HepG2 (cell line): Measurements from ENCODE around the gene TTLL11. TPM values are rescaled to one million over a fixed set of nuclear protein-coding genes. Genes with fewer than 3 reads are reported as not detected.

ENCODE experiments used
- CEBPG ChIP-seq: IDR thresholded peaks from 2 replicates; pipeline ENCODE4 v1.6.1; 2016
- CREM ChIP-seq, 2 experiments: sonication (generic) in 1 of 2; formaldehyde crosslinking in 1 of 2; IDR thresholded peaks; 2 replicates each; pipeline versions ENCODE4 v1.4.0 to v1.6.1; 2016 to 2020; ENCODE audit warnings: antibody characterized with exemption in 1 of 2, mild to moderate bottlenecking in 1 of 2, missing genetic modification reagents in 1 of 2
- DZIP1 ChIP-seq: sonication (generic); formaldehyde crosslinking; IDR thresholded peaks from 2 replicates; pipeline ENCODE4 v1.5.0; 2020; ENCODE audit warnings: mild to moderate bottlenecking, missing genetic modification reagents
- FOXP1 ChIP-seq, 2 experiments: fragments of 450-650 bp in 1 of 2; IDR thresholded peaks; 2 replicates each; pipeline ENCODE4 v1.6.1; 2017 to 2018; ENCODE audit warnings: antibody characterized with exemption in 1 of 2
- GATAD2A ChIP-seq: IDR thresholded peaks from 2 replicates; pipeline ENCODE4 v1.6.1; 2016
- HMG20A ChIP-seq: IDR thresholded peaks from 2 replicates; pipeline ENCODE4 v1.6.1; 2016; ENCODE audit warnings: borderline replicate concordance
- NCOA2 ChIP-seq: sonication (generic); formaldehyde crosslinking; IDR thresholded peaks from 2 replicates; pipeline ENCODE4 v1.8.0; 2022; ENCODE audit warnings: inconsistent platforms
- NFE2L2 ChIP-seq: fragments of 150-350 bp; IDR thresholded peaks from 2 replicates; pipeline ENCODE4 v1.6.1; 2014; ENCODE audit warnings: low read length
- POLR2AphosphoS2 ChIP-seq: IDR thresholded peaks from 2 replicates; pipeline ENCODE4 v1.6.1; 2011; ENCODE audit warnings: low read depth, low read length, improper control_type of control experiment
- SOX5 ChIP-seq: IDR thresholded peaks from 2 replicates; pipeline ENCODE4 v1.6.1; 2016; ENCODE audit warnings: borderline replicate concordance
- TEAD3 ChIP-seq: optimal IDR thresholded peaks from 2 replicates; pipeline ENCODE3; 2016; ENCODE audit warnings: borderline replicate concordance
- THAP7 ChIP-seq: sonication (generic); formaldehyde crosslinking; IDR thresholded peaks from 2 replicates; pipeline ENCODE4 v1.8.1; 2023; ENCODE audit warnings: mild to moderate bottlenecking, missing genetic modification reagents
- ZNF18 ChIP-seq: sonication (generic); formaldehyde crosslinking; IDR thresholded peaks from 2 replicates; pipeline ENCODE4 v1.8.0; 2022; ENCODE audit warnings: mild to moderate bottlenecking, missing genetic modification reagents; ENCODE audit not compliant: insufficient replicate concordance
- ZNF230 ChIP-seq: sonication (generic); formaldehyde crosslinking; IDR thresholded peaks from 2 replicates; pipeline ENCODE4 v1.4.0; 2020; ENCODE audit warnings: mild to moderate bottlenecking, missing genetic modification reagents
- ZNF34 ChIP-seq: sonication (generic); formaldehyde crosslinking; IDR thresholded peaks from 2 replicates; pipeline ENCODE4 v1.4.0; 2020; ENCODE audit warnings: mild to moderate bottlenecking, missing genetic modification reagents, borderline replicate concordance
- ZNF431 ChIP-seq: sonication (generic); formaldehyde crosslinking; IDR thresholded peaks from 2 replicates; pipeline ENCODE4 v1.9.0; 2022; ENCODE audit warnings: missing genetic modification reagents, low read depth, mild to moderate bottlenecking, borderline replicate concordance
- ZNF513 ChIP-seq: sonication (generic); formaldehyde crosslinking; conservative IDR thresholded peaks from 2 replicates; pipeline ENCODE4 v1.5.0; 2020; ENCODE audit warnings: missing genetic modification reagents
- ZNF576 ChIP-seq: sonication (generic); formaldehyde crosslinking; IDR thresholded peaks from 2 replicates; pipeline ENCODE4 v1.4.0; 2020; ENCODE audit warnings: mild to moderate bottlenecking, missing genetic modification reagents
- ZNF737 ChIP-seq: sonication (generic); formaldehyde crosslinking; IDR thresholded peaks from 2 replicates; pipeline ENCODE4 v1.5.0; 2020; ENCODE audit warnings: missing genetic modification reagents, mild to moderate bottlenecking, borderline replicate concordance
- ZNF777 ChIP-seq: sonication (generic); formaldehyde crosslinking; IDR thresholded peaks from 2 replicates; pipeline ENCODE4 v1.4.0; 2020; ENCODE audit warnings: missing genetic modification reagents
- polyA plus RNA-seq, 8 experiments: library from polyadenylated mRNA; depleted of rRNA in 3 of 8; stranded (reverse) in 7 of 8; unstranded in 1 of 8; fragments of >200 nt; fragmentation: Illumina TruSeq in 4 of 8; extraction: Trizol in 4 of 8; gene quantifications; 2 replicates each; pipeline versions ENCODE4 v1.2.1 to v1.2.3, GENCODE V29; 2011 to 2016; ENCODE audit warnings: low read depth in 4 of 8, missing spikeins in 1 of 8, mixed read lengths in 1 of 8; ENCODE audit not compliant: insufficient read depth in 1 of 8
- total RNA-seq, 5 experiments: library from RNA; depleted of rRNA; stranded (reverse); fragments of >200 nt; fragmentation: Illumina TruSeq; extraction: Trizol; gene quantifications; 2 replicates each; pipeline ENCODE4 v1.2.3, GENCODE V29; 2016; ENCODE audit warnings: low read depth in 1 of 5
- TF ChIP-seq, protein P1 (sequence below): conservative IDR thresholded peaks from 2 replicates; pipeline ENCODE4 v1.6.1; 2018; ENCODE audit warnings: missing genetic modification reagents

TTLL11 gene
- total and polyA plus RNA-seq, 2 of the 13 experiments (the other 11 are each of a cell fraction or from before 2014, with no cell fraction given), result 4.5 to 5.2 TPM

DNA sequence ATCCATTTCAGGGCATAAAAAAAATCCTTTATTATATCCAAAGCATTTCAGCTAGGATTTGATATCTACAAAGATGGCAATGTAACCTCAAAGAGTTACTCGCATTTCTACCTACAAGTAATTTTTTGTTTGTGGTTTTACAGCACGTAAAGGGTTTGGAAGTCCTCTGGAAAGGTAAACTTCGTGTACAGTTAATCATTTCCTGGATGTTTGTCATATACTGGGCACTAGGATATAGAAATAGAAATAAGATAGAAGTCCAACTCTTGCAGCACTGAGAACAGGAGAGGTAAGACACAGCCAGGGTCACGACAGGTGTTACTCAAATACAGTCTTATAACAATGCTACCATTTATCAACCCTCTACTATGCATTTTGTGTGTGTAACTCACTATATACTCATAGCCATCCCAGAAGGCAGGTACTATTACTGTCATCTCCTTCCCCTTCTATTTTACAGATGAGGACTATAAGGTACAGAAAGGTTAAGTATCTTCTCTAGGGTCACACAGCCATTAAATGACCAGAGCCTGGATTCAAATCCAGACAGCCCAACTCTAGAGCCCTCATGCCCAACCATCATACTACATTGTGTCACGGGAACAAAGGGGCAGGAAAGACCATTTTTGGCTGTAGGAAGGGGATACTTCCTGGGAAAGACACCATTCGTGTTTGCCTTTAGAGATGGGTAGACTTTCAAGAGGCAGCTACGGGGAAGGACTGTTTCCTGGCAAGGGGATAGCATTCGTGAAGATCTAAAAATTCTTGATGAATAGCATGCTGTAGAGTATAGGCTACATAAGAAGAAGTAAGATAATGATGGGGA, 47.5 kb upstream of the TTLL11 start (continued):
- TF ChIP-seq ZNF576 (CRISPR knock-in tag), result no peak
- no peak for TF ChIP-seq ZNF34 (CRISPR knock-in tag)
- peak; percentile 34; the same call in 1 of the 2 replicates for TF ChIP-seq SOX5
- no peak for TF ChIP-seq ZNF777 (CRISPR knock-in tag)
- TF ChIP-seq, protein P1, sequence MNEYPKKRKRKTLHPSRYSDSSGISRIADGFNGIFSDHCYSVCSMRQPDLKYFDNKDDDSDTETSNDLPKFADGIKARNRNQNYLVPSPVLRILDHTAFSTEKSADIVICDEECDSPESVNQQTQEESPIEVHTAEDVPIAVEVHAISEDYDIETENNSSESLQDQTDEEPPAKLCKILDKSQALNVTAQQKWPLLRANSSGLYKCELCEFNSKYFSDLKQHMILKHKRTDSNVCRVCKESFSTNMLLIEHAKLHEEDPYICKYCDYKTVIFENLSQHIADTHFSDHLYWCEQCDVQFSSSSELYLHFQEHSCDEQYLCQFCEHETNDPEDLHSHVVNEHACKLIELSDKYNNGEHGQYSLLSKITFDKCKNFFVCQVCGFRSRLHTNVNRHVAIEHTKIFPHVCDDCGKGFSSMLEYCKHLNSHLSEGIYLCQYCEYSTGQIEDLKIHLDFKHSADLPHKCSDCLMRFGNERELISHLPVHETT (CRISPR knock-in tag), result no peak
- no peak for TF ChIP-seq ZNF18
- no peak for TF ChIP-seq ZNF431 (CRISPR knock-in tag)
- TF ChIP-seq HMG20A, result peak; percentile 30; the same call in 1 of the 2 replicates
- no peak for TF ChIP-seq NFE2L2
- TF ChIP-seq FOXP1 (IDR thresholded peaks at IDR 0.05), result no peak
- peak; percentile 48; the same call in 1 of the 2 replicates for TF ChIP-seq FOXP1 (CRISPR knock-in tag; IDR thresholded peaks at IDR 0.05)
- TF ChIP-seq ZNF230 (CRISPR knock-in tag), result no peak
- TF ChIP-seq TEAD3 (CRISPR knock-in tag), result peak; percentile 16
- no peak for TF ChIP-seq DZIP1
- TF ChIP-seq ZNF737 (CRISPR knock-in tag), result no peak
- TF ChIP-seq NCOA2 (CRISPR knock-in tag), result peak; percentile 32; the same call in 1 of the 2 replicates
- TF ChIP-seq GATAD2A (CRISPR knock-in tag), result peak; percentile 53; the same call in 1 of the 2 replicates
- no peak for TF ChIP-seq ZNF513 (CRISPR knock-in tag)
- TF ChIP-seq CREM (IDR thresholded peaks at IDR 0.05), result peak; percentile 51
- no peak for TF ChIP-seq CREM (CRISPR knock-in tag; IDR thresholded peaks at IDR 0.05)
- TF ChIP-seq CEBPG (CRISPR knock-in tag), result 0 out of 2 replicates have a peak, but pooled peaks have one; percentile 12
- no peak for TF ChIP-seq POLR2AphosphoS2
- TF ChIP-seq THAP7 (CRISPR knock-in tag), result no peak
